CD14-positive monocyte (primary cell): ENCODE measurements around the gene MYCBP. TPM values are rescaled to one million over a fixed set of nuclear protein-coding genes. Genes with fewer than 3 reads are reported as not detected.

ENCODE experiments used
- DNase-seq, 3 donors: peaks; one replicate each; pipeline ENCODE4 v3.0.0-alpha.2; 2011 to 2022
- H2AFZ ChIP-seq: 2 replicates; pipeline ENCODE4 v1.6.0; 2012; ENCODE audit warnings: mild to moderate bottlenecking, low read depth, low read length, inconsistent platforms; ENCODE audit not compliant: insufficient read depth, poor library complexity, severe bottlenecking
- H3K27ac ChIP-seq, 2 donors: 1 replicate in 1 of 2; 2 replicates in 1 of 2; pipeline ENCODE4 v1.5.1; 2012 to 2013; ENCODE audit warnings: low read length in 2 of 2, control low read depth in 1 of 2, inconsistent platforms in 1 of 2, low read depth in 1 of 2, mild to moderate bottlenecking in 1 of 2
- H3K27me3 ChIP-seq, 2 donors: one replicate each; pipeline versions ENCODE4 v1.6.0 to v1.6.1; 2011 to 2013; ENCODE audit warnings: low read length in 2 of 2; ENCODE audit not compliant: control insufficient read depth in 2 of 2, insufficient read depth in 2 of 2
- H3K36me3 ChIP-seq, 2 donors: replicated peaks in 1 of 2; 1 replicate in 1 of 2; 2 replicates in 1 of 2; pipeline versions ENCODE4 v1.5.1 to v1.6.1; 2012 to 2013; ENCODE audit warnings: low read length in 2 of 2, control low read depth in 1 of 2, inconsistent platforms in 1 of 2, mild to moderate bottlenecking in 1 of 2; ENCODE audit not compliant: insufficient read depth in 2 of 2, control insufficient read depth in 1 of 2
- H3K4me1 ChIP-seq, 2 donors: 1 replicate in 1 of 2; 2 replicates in 1 of 2; pipeline versions ENCODE4 v1.5.1 to v1.6.1; 2012 to 2013; ENCODE audit warnings: low read length in 2 of 2, control low read depth in 1 of 2, inconsistent platforms in 1 of 2, mild to moderate bottlenecking in 1 of 2, moderate library complexity in 1 of 2; ENCODE audit not compliant: insufficient read depth in 2 of 2, control insufficient read depth in 1 of 2
- H3K4me2 ChIP-seq: replicated peaks from 2 replicates; pipeline ENCODE3; 2012; ENCODE audit warnings: low read length, moderate library complexity, mild to moderate bottlenecking; ENCODE audit not compliant: poor library complexity, severe bottlenecking; ENCODE audit errors: extremely low read depth
- H3K4me3 ChIP-seq, 3 experiments: fragments of 200-600 bp in 1 of 3; sonication (generic) in 1 of 3; replicated peaks in 1 of 3; 1 replicate in 2 of 3; 2 replicates in 1 of 3; pipeline ENCODE4 v1.5.1; 2011 to 2013; ENCODE audit warnings: low read length in 3 of 3, mild to moderate bottlenecking in 3 of 3, control low read depth in 2 of 3, low read depth in 2 of 3, inconsistent platforms in 1 of 3, moderate library complexity in 1 of 3
- H3K79me2 ChIP-seq: 2 replicates; pipeline ENCODE4 v1.6.0; 2012; ENCODE audit warnings: mild to moderate bottlenecking, control low read depth, inconsistent platforms, low read length, moderate library complexity; ENCODE audit not compliant: insufficient read depth
- H3K9ac ChIP-seq: 2 replicates; pipeline ENCODE4 v1.6.0; 2017; ENCODE audit warnings: low read length, mild to moderate bottlenecking; ENCODE audit not compliant: insufficient read depth, poor library complexity, severe bottlenecking
- H3K9me3 ChIP-seq, 2 donors: replicated peaks in 1 of 2; 1 replicate in 1 of 2; 2 replicates in 1 of 2; pipeline versions ENCODE4 v1.5.1 to v1.6.1; 2012 to 2013; ENCODE audit warnings: low read length in 2 of 2, control low read depth in 1 of 2; ENCODE audit not compliant: control insufficient read depth in 1 of 2, insufficient read depth in 1 of 2
- H4K20me1 ChIP-seq: 2 replicates; pipeline ENCODE4 v1.6.0; 2012; ENCODE audit warnings: mild to moderate bottlenecking, low read length, control low read depth, moderate library complexity; ENCODE audit not compliant: insufficient read depth
- H3K27ac Mint-ChIP-seq, 7 donors: one replicate each; pipeline ENCODE4 v1.8.0; 2020; ENCODE audit warnings: mild to moderate bottlenecking in 7 of 7, mixed read lengths in 7 of 7, moderate library complexity in 6 of 7, inconsistent platforms in 2 of 7
- H3K27me3 Mint-ChIP-seq, 3 donors: one replicate each; pipeline ENCODE4 v1.8.0; 2021 to 2022; ENCODE audit warnings: low read depth in 3 of 3, mild to moderate bottlenecking in 3 of 3, mixed read lengths in 3 of 3, moderate library complexity in 3 of 3, inconsistent platforms in 1 of 3
- H3K36me3 Mint-ChIP-seq, 2 donors: one replicate each; pipeline ENCODE4 v1.8.0; 2020; ENCODE audit warnings: mixed read lengths in 2 of 2, inconsistent platforms in 1 of 2, mild to moderate bottlenecking in 1 of 2
- H3K4me1 Mint-ChIP-seq: one replicate; pipeline ENCODE4 v1.8.0; 2020; ENCODE audit warnings: mild to moderate bottlenecking, mixed read lengths
- H3K4me3 Mint-ChIP-seq, 2 donors: one replicate each; pipeline ENCODE4 v1.8.0; 2020; ENCODE audit warnings: mild to moderate bottlenecking in 2 of 2, mixed read lengths in 2 of 2, moderate library complexity in 1 of 2
- H3K9me3 Mint-ChIP-seq, 7 donors: one replicate each; pipeline ENCODE4 v1.8.0; 2020 to 2022; ENCODE audit warnings: mixed read lengths in 7 of 7, mild to moderate bottlenecking in 6 of 7, moderate library complexity in 6 of 7, inconsistent platforms in 2 of 7
- WGBS: methylation state at CpG from one replicate; pipeline ENCODE4 v1.1.5; 2013; ENCODE audit warnings: missing lambda C conversion rate; ENCODE audit not compliant: insufficient coverage; 5-methylcytosine and 5-hydroxymethylcytosine counted together
- intact Hi-C, 2 donors: fragments of 100-400 bp; cut with micrococcal nuclease; formaldehyde crosslinking; loops; one replicate each; pipeline versions ENCODE4 v1.15.0 to v1.15.1; 2023
- polyA plus RNA-seq, 3 donors: library from polyadenylated mRNA; depleted of rRNA in 1 of 3; unstranded in 2 of 3; stranded (reverse) in 1 of 3; fragments of 300-500 nt in 2 of 3; fragments of >200 nt in 1 of 3; fragmentation: Illumina TruSeq in 2 of 3; gene quantifications; 1 replicate in 2 of 3; 2 replicates in 1 of 3; pipeline ENCODE4 v1.2.3, GENCODE V29; 2012 to 2021
- TF ChIP-seq, protein P1 (sequence below): fragments of 200-600 bp; IDR thresholded peaks from one replicate; pipeline ENCODE4 v1.8.0; 2022; ENCODE audit warnings: antibody characterized with exemption, mild to moderate bottlenecking

Gene MYCBP
- polyA plus RNA-seq, 3 donors: 9.3 to 92.3 (median 77.2) TPM

DNA sequence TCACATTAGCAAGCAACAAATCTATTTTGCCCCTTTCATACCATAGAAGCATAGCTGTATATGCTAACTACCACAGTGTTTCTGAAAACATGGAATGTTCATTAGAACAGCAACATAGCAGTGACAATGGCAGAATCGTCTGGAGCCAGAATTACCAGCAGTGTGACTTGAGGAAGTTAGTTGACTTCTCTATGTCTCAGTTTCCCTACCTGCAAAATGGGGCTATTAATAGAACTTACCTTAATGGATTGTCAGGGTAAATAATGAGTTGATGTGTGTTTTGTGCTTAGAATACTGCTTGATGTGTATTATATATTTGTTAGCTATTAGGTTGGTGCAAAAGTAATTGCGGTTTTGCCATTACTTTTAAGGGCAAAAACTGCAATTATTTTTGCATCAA, 23.0 kb upstream of the MYCBP start:
- Mint-ChIP-seq H3K36me3 (peaks cover 0 to 5% of the 10 kb centered on the region in 2 donors), H3K4me1 (no peaks in the 10 kb centered on the region), H3K27me3 (peaks cover 0 to 5% (median 1%) of the 10 kb centered on the region in 3 donors), H3K4me3 (no peak overlapping the region), H3K9me3 (peaks cover 0 to 2% (median 0%) of the 10 kb centered on the region in 7 donors), H3K27ac (no peak overlapping the region)
- WGBS: no CpG with 5 or more reads among the region's 2 CpGs
- Histone ChIP-seq H3K4me3 (no peak overlapping the region), H4K20me1 (no peaks in the 10 kb centered on the region), H3K9ac (no peak overlapping the region), H2AFZ (no peak overlapping the region), H3K79me2 (no peaks in the 10 kb centered on the region), H3K9me3 (no peaks in the 10 kb centered on the region), H3K36me3 (no peaks in the 10 kb centered on the region), H3K27ac (no peak overlapping the region), H3K4me1 (no peaks in the 10 kb centered on the region), H3K4me2 (no peak overlapping the region), H3K27me3 (no peaks in the 10 kb centered on the region)
- TF ChIP-seq, protein P1, sequence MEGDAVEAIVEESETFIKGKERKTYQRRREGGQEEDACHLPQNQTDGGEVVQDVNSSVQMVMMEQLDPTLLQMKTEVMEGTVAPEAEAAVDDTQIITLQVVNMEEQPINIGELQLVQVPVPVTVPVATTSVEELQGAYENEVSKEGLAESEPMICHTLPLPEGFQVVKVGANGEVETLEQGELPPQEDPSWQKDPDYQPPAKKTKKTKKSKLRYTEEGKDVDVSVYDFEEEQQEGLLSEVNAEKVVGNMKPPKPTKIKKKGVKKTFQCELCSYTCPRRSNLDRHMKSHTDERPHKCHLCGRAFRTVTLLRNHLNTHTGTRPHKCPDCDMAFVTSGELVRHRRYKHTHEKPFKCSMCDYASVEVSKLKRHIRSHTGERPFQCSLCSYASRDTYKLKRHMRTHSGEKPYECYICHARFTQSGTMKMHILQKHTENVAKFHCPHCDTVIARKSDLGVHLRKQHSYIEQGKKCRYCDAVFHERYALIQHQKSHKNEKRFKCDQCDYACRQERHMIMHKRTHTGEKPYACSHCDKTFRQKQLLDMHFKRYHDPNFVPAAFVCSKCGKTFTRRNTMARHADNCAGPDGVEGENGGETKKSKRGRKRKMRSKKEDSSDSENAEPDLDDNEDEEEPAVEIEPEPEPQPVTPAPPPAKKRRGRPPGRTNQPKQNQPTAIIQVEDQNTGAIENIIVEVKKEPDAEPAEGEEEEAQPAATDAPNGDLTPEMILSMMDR: no peak
- intact Hi-C loops: no loop called here
- no peak for DNase-seq

DNA sequence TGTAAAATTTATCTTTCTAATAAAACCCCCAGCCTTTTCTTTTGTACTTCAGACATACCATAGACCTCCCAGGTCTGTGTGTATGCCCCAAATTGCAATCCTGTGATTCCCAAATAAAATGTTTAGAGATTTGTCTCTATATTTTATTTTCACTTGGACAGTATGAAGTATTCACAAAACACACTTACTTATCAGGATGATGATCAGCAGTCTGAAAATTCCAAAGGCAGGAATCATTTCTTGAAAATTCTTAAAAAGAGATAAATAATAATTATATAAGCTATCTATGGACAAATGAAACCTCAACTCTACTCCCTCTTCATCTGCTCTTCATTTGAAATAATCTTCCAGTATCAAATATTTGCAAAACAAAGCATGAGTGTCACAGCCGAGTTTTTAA, 19.8 kb upstream of the MYCBP start:
- H3K4me1 Mint-ChIP-seq: no peaks in the 10 kb centered on the region
- peaks cover 0 to 5% of the 10 kb centered on the region in 2 donors for H3K36me3 Mint-ChIP-seq
- Histone ChIP-seq H3K4me1 (no peaks in the 10 kb centered on the region), H3K9me3 (no peaks in the 10 kb centered on the region), H3K27me3 (no peaks in the 10 kb centered on the region), H3K4me2 (no peak overlapping the region), H2AFZ (no peak overlapping the region), H3K27ac (no peak overlapping the region), H4K20me1 (no peaks in the 10 kb centered on the region), H3K79me2 (no peaks in the 10 kb centered on the region), H3K36me3 (no peaks in the 10 kb centered on the region), H3K9ac (no peak overlapping the region), H3K4me3 (no peak overlapping the region)
- no peak overlapping the region for H3K27ac Mint-ChIP-seq
- peaks cover 0 to 2% (median 0%) of the 10 kb centered on the region in 7 donors for H3K9me3 Mint-ChIP-seq
- no peak for DNase-seq
- TF ChIP-seq, protein P1: no peak
- H3K27me3 Mint-ChIP-seq: peaks cover 0 to 5% (median 1%) of the 10 kb centered on the region in 3 donors
- no peak overlapping the region for H3K4me3 Mint-ChIP-seq
- WGBS: no CpG with 5 or more reads among the region's 1 CpG
- intact Hi-C loops: no loop called here
